Measurements from ENCODE around the gene LRP5.

Gene LRP5

GRCh38 chr11:68373815-68374501 is 61.6 kb downstream of the LRP5 start:
- Histone ChIP-seq H3K27me3 (ENCODE audit: insufficient read depth, low read depth) (no peaks in the 10 kb centered on the region), H3K4me2 (no peak overlapping the region), H2AFZ (ENCODE audit: low read depth) (no peak overlapping the region), H3K4me1 (ENCODE audit: low read depth, poor library complexity, severe bottlenecking) (peaks cover 32% of the 10 kb centered on the region), H3K4me3 (IDR thresholded peaks at IDR 0.05; ENCODE audit: insufficient read depth, low read depth, low read length) (no peak overlapping the region), H3K36me3 (ENCODE audit: insufficient read depth) (no peaks in the 10 kb centered on the region), H3K79me2 (ENCODE audit: insufficient read depth, low read depth) (no peaks in the 10 kb centered on the region), H3K9ac (no peak overlapping the region), H3K27ac (no peak overlapping the region), H4K20me1 (ENCODE audit: insufficient read depth) (no peaks in the 10 kb centered on the region)
- TF ChIP-seq CTCF (conservative IDR thresholded peaks at IDR 0.05; ENCODE audit: low read depth, low read length): no peak

- no peak overlapping the region for H2AFZ ChIP-seq (ENCODE audit: low read depth)
- no peaks in the 10 kb centered on the region for H4K20me1 ChIP-seq (ENCODE audit: insufficient read depth)
- no peak for TF ChIP-seq CTCF (conservative IDR thresholded peaks at IDR 0.05; ENCODE audit: low read depth, low read length)
- no peak overlapping the region for H3K4me3 ChIP-seq (IDR thresholded peaks at IDR 0.05; ENCODE audit: insufficient read depth, low read depth, low read length)
- no peaks in the 10 kb centered on the region for H3K27me3 ChIP-seq (ENCODE audit: insufficient read depth, low read depth)
- H3K4me2 ChIP-seq: no peak overlapping the region
- no peaks in the 10 kb centered on the region for H3K79me2 ChIP-seq (ENCODE audit: insufficient read depth, low read depth)
- H3K4me1 ChIP-seq (ENCODE audit: low read depth, poor library complexity, severe bottlenecking): peaks cover 26% of the 10 kb centered on the region
- H3K36me3 ChIP-seq (ENCODE audit: insufficient read depth): no peaks in the 10 kb centered on the region
- no peak overlapping the region for H3K9ac ChIP-seq
- H3K27ac ChIP-seq: no peak overlapping the region
These were observed 62.1 kb downstream of the LRP5 start for GRCh38 chr11:68374531-68374930.

GRCh38 chr11:68375337-68375736 is 62.9 kb downstream of the LRP5 start:
- TF ChIP-seq CTCF (conservative IDR thresholded peaks at IDR 0.05; ENCODE audit: low read depth, low read length): no peak
- H3K4me2 ChIP-seq: no peak overlapping the region
- H3K4me1 ChIP-seq (ENCODE audit: low read depth, poor library complexity, severe bottlenecking): peaks cover 18% of the 10 kb centered on the region

GRCh38 chr11:68375766-68376165 is 63.4 kb downstream of the LRP5 start:
- no peak overlapping the region for H2AFZ ChIP-seq (ENCODE audit: low read depth)
- no peak overlapping the region for H3K4me2 ChIP-seq
- H3K4me3 ChIP-seq (IDR thresholded peaks at IDR 0.05; ENCODE audit: insufficient read depth, low read depth, low read length): no peak overlapping the region
- H3K36me3 ChIP-seq (ENCODE audit: insufficient read depth): no peaks in the 10 kb centered on the region
- peaks cover 14% of the 10 kb centered on the region for H3K4me1 ChIP-seq (ENCODE audit: low read depth, poor library complexity, severe bottlenecking)
- no peaks in the 10 kb centered on the region for H3K27me3 ChIP-seq (ENCODE audit: insufficient read depth, low read depth)
- no peaks in the 10 kb centered on the region for H4K20me1 ChIP-seq (ENCODE audit: insufficient read depth)
- no peaks in the 10 kb centered on the region for H3K79me2 ChIP-seq (ENCODE audit: insufficient read depth, low read depth)
- no peak for TF ChIP-seq CTCF (conservative IDR thresholded peaks at IDR 0.05; ENCODE audit: low read depth, low read length)
- H3K9ac ChIP-seq: no peak overlapping the region
- no peak overlapping the region for H3K27ac ChIP-seq

More at GRCh38 chr11:68375337-68375736, 62.9 kb downstream of the LRP5 start:
- Histone ChIP-seq H2AFZ (ENCODE audit: low read depth) (no peak overlapping the region), H3K27me3 (ENCODE audit: insufficient read depth, low read depth) (no peaks in the 10 kb centered on the region), H3K4me3 (IDR thresholded peaks at IDR 0.05; ENCODE audit: insufficient read depth, low read depth, low read length) (no peak overlapping the region), H3K9ac (no peak overlapping the region), H3K27ac (no peak overlapping the region), H3K36me3 (ENCODE audit: insufficient read depth) (no peaks in the 10 kb centered on the region), H3K79me2 (ENCODE audit: insufficient read depth, low read depth) (no peaks in the 10 kb centered on the region), H4K20me1 (ENCODE audit: insufficient read depth) (no peaks in the 10 kb centered on the region)

Data from KMS-11 (cell line).